Tibial nerve (tissue), 3 donors: ENCODE data around the gene ZNF586.

Experiments used
- EP300 ChIP-seq, 2 donors: sonication (generic); formaldehyde crosslinking; IDR thresholded peaks; one replicate each; pipeline ENCODE4 v1.6.1; 2017; ENCODE audit warnings: antibody characterized with exemption in 2 of 2, mild to moderate bottlenecking in 1 of 2
- POLR2A ChIP-seq, 2 donors: fragments of 450-650 bp; IDR thresholded peaks; one replicate each; pipeline ENCODE4 v1.6.1; 2017; ENCODE audit warnings: antibody characterized with exemption in 2 of 2, mild to moderate bottlenecking in 2 of 2, moderate library complexity in 2 of 2

DNA sequence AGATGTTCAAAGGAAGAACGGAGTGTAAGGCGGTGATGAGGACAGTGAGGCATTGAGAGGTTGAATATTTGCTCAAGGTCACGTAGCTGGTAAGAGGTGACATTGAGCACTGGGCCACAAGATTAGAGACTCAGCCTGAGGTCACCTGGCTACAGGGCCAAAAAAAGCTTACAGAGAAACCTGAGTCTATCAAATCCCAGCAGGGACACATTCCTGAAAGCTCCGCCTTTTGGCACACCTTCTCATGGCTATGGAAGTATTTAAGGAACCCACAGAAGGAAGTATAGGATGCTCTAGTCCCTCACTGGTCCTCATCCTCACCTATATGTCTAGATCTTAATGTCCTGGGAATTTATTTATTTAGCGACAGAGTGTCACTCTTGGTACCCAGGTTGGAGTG, 17.4 kb downstream of the ZNF586 start:
- no peak for TF ChIP-seq EP300 (IDR thresholded peaks at IDR 0.05)
- no peak for TF ChIP-seq POLR2A (IDR thresholded peaks at IDR 0.05)
